Renal cortical epithelial cell (primary cell): ENCODE results near the gene PRKD1. TPM values are rescaled to one million over a fixed set of nuclear protein-coding genes. Genes with fewer than 3 reads are reported as not detected.

ENCODE experiments used
- DNase-seq: peaks from one replicate; pipeline ENCODE4 v3.0.0-alpha.2; 2011; ENCODE audit warnings: low read depth
- total RNA-seq: library from RNA; depleted of rRNA; stranded (reverse); fragments of >200 nt; gene quantifications from 2 replicates; pipeline ENCODE4 v1.2.3, GENCODE V29; 2014

Gene PRKD1
- total RNA-seq, 1 donor from 2014 or later, result 39.1 TPM

GRCh38 chr14:29681316-29681715 lies 246.3 kb downstream of the PRKD1 start:
- no peak for DNase-seq

GRCh38 chr14:29674566-29675285 lies 252.9 kb downstream of the PRKD1 start:
- no peak for DNase-seq

GRCh38 chr14:29672831-29673230 lies 254.8 kb downstream of the PRKD1 start:
- no peak for DNase-seq

DNA sequence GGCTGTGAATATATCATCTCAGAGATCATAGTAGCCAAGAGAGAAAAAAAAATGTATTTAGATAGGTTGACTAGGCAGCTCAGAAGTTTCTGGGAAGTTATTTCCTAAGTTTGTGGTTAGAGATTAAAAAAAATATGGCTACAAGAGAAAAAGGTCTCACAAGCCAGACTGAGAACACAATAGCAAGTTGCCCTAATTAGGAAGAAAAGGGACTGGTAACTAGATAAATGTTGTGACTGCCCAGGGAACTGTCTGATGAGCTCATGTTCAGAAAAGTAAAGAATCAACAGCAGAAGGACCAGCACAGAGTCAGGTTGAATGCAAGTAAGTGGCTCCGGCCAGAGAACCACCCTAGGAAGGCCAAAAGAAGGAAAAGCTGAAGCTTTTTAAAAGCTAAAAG lies 256.6 kb downstream of the PRKD1 start:
- DNase-seq, result peak; percentile 32

- DNase-seq, result no peak
Measured at GRCh38 chr14:29668201-29668600, 259.4 kb downstream of the PRKD1 start.

- DNase-seq, result no peak
Measured at GRCh38 chr14:29664515-29664914, 263.1 kb downstream of the PRKD1 start.

DNA sequence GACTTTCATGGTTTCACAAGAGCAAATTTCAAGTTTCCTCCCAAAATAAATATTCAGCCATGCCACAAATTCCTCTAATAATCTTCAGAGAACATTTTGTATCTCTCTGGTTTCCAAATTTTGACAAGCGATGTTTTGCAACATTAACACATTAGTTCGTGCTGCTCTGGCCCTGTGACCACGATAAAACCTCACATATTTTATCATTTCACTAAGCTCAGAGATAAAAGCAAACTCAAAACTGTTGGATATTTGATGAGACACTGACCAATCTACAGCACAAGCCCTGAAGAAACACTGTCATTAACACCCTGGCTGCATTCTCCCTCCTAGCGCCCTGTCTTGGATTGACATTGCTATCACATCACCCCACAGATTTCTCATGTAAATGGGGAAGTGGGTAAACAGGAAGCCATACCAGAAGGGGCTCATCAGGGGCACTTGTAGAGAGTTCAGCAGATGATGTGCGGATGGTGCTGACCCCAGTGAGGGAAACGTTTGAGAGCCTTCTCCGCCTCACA lies 264.3 kb downstream of the PRKD1 start:
- DNase-seq, result no peak

DNA sequence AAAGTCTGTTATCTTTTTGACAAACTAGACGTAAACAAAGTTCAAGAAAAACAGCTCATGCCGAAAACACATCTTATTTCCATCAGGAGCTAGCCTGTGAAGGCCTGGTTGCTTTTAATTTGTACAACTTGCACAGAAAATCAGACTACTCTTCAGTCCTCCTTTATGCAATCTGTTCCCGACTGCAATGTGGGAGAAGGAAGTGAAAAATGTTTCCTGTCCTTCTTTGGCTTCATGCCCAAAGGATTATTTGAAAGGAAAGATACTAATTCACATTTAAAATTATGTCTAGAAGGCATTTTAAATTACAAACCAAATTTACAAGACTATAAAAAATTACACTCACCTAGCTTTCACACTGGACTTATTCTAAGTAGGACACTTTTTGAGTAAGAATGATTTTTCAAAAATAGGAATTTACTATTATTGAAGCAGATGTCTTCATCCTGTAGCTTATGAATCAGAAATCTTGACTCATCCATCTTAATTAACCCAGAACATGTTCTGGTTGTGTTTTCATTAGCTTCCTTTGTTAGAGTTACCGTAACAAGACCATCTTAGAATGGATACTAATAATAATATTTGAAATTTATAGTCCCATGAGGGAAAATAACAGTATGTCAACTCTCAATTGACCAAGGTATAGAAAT lies 272.6 kb downstream of the PRKD1 start:
- peak; percentile 18 for DNase-seq

DNA sequence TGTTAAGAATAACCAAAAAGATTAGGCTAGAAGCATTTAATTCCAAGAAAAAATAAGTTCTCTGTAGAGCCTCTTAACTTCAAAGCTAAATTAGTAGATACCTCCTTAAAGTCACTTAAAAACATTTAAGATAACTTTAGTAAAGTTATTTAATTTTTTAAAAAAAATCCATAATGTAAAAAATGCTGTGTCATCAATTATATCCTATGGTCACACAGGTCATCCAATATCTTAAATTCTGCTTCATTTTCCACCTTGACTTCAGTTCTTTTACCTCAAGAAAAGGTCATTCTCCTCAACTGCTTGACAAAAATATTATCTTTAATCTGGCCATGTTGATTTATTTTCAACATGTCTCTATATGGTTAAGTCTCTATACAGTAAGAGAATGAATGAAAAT lies 274.3 kb downstream of the PRKD1 start:
- DNase-seq, result no peak

DNA sequence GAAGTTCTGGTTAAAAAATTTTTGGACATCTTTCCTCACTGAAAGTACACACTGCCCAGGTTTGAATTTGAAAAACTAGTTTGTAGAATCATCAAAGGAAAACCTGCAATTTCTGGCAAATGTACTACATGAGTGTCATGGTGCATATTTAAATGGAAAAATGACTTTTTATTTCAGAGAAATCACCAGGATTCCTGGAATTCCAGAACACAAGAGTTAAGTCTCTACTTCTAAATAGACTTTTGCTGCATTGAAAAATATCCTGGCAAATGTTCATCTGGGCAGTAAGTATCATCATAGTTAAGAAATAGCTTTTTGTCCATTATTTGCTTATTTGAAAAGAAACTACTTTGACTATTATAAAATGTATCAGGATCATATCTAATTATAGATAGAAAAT lies 275.1 kb downstream of the PRKD1 start:
- no peak for DNase-seq

DNA sequence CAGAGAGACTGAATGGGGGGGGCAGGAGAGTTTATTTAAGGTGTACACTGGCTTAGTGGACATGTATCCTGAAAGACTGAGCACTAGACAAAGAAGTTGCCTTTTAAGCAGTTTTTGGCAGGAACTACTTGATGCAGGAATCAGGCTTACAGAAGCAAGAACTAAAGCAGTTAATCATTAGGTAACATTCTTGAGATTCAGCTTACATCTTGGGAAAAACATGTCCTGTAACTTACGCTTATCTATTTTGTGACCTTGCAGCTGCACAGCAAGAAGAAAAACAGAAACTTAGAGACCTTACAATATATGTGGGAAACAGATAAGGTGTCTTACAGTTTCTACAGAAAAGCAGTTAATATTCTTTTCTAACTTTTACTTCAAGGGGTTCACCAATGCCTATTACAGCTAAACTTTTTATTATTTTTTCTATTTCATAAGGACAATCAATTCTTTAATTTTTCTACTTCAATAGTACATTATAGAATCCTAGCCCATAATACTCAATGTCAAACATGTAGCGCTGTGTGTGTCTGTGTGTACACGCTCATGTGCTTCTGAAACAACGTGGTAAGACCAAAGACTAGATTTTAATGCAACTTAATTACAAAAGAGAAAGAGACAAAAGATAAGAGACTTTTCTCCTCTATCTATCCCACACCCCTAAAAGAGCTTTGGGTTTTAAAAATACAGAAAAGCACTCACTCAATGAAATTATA lies 276.9 kb downstream of the PRKD1 start:
- peak; percentile 32 for DNase-seq

DNA sequence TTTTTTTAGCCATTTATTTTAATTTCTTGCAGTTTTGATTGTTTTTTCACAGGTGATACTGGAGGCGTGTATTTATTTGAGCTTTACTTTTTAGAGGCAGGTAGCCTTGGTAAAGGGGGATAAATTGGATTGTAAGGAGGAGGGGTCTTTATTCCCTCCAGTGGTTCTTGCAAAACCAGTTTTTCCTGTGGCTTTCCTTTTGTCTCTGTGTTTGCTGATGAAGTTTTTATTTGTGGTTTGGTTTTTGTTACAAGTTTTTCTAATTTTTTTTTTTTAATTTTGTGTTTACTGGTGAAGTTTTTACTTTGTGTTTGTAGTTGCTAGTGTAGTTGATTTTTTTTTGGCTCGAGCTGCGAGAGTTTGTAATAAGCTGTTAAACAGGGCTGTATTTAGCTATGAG lies 278.5 kb downstream of the PRKD1 start:
- no peak for DNase-seq

- no peak for DNase-seq
Measured at GRCh38 chr14:29648045-29648444, 279.6 kb downstream of the PRKD1 start.

- DNase-seq, result no peak
Measured at GRCh38 chr14:29645117-29645516, 282.5 kb downstream of the PRKD1 start.

- DNase-seq, result peak; percentile 75
Measured at GRCh38 chr14:29643433-29644211, 284.0 kb downstream of the PRKD1 start.

- peak; percentile 84 for DNase-seq
Measured at GRCh38 chr14:29637411-29637810, 290.2 kb downstream of the PRKD1 start.

DNA sequence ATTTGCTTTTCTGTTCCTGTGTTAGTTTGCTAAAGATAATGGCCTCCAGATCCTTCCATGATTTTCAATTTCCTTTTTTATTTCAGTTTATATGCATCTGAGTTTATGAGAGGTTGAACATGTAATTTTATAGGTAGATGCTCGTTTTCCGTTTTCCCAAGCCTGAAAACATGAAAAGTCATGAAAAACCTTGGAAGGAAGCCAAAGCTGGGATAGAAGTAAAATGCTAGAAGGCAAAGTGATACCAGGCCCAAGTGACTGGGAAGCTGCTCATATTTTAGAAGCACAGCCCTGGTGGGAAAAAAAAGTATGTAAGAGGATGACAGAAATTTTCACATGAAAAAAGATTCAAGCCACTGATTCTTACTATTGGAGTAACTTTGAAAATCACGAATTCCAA lies 290.8 kb downstream of the PRKD1 start:
- no peak for DNase-seq

- no peak for DNase-seq
Measured at GRCh38 chr14:29630566-29631160, 297.0 kb downstream of the PRKD1 start.

DNA sequence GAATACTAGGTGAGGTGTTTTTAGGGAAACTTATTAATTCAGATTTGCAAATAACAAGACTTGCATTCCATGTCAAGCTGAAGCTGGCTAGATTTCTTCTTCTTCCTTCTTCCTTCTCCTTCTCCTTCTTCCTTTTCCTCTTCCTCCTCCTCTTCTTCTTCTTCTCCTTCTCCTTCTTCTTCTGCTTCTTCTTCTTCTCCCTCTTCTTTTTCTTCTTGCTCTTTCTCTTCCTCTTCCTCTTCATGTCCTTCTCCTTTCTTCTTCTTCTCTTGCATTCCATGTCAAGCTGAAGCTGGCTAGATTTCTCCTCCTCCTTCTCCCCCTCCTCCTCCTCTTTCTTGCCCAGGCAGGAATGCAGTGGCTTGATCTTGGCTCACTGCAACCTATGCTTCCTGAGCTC lies 297.8 kb downstream of the PRKD1 start:
- no peak for DNase-seq

GRCh38 chr14:29627137-29627536 lies 300.5 kb downstream of the PRKD1 start:
- no peak for DNase-seq

DNA sequence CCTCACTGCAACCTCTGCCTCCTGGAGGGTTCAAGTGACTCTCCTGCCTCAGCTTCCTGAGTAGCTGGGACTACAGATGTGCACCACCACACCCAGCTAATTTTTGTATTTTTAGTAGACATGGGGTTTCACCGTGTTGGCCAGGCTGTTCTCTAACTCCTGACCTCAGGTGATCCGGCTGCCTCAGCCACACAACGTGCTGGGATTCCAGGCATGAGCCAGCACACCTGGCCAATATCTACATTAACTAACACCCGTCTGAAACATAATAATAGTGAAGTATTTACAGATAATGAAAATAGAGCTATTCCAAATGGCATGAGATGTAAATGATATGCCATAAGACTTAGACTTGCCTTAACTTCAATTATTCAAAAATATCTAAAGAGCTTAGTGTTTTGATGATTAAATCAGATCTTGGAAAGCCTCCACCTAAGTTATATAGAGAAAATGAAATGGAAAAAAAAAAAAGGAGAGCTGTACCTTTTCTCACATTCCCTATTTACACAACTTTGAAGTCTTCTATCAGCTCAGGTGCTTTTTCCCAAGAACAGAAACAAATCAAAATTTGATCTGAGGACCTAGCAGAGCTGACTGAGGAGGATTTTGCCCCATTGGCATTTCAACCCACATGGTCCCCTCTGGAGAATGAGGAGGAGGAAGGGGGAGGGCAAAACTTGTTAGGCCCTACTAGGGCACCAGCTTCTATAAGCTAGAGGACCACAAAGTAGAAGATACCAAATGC lies 309.2 kb downstream of the PRKD1 start:
- no peak for DNase-seq
